ENCODE measurements around the gene RYR3. TPM values are rescaled to one million over a fixed set of nuclear protein-coding genes. Genes with fewer than 3 reads are reported as not detected.

The RYR3 gene
- total RNA-seq, 1 donor from 2014 or later, result 0.61 TPM

DNA sequence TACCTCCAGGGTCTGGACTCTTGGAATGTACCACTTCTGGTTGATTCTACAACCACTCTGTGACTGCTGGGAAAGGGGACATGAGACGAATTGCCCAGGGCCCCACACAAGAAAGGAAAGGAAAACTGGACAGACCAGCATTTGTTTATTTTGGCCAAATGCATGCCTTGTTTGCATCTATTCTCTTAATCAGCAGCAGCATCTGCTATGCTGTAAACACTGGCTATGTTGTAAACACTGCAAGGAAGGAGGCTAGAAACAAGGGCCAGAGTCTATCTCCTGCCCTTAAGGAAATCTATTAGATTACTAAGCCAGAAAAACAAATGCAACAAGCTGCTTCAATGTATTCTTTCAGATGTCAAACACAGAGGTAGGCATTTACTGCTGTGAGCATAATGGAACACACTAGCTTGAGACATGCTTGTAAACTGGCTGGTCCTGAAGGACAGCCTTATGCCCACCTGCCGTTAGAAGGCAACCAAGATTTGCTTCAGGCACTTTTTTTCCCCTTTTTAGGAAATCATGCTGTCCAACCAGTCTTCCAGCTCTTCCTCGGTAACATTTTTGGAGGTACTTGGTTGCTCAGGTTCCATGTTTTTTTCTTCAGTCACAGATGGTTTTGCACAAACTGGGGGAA is 555.5 kb downstream of the RYR3 start:
- Histone ChIP-seq H3K27ac (no peak overlapping the region), H3K36me3 (peaks cover 13% of the 10 kb centered on the region), H3K27me3 (no peaks in the 10 kb centered on the region), H3K4me1 (no peaks in the 10 kb centered on the region), H3K9me3 (no peaks in the 10 kb centered on the region), H3K4me3 (no peak overlapping the region)
- DNase-seq, result no peak
- TF ChIP-seq, protein P1, sequence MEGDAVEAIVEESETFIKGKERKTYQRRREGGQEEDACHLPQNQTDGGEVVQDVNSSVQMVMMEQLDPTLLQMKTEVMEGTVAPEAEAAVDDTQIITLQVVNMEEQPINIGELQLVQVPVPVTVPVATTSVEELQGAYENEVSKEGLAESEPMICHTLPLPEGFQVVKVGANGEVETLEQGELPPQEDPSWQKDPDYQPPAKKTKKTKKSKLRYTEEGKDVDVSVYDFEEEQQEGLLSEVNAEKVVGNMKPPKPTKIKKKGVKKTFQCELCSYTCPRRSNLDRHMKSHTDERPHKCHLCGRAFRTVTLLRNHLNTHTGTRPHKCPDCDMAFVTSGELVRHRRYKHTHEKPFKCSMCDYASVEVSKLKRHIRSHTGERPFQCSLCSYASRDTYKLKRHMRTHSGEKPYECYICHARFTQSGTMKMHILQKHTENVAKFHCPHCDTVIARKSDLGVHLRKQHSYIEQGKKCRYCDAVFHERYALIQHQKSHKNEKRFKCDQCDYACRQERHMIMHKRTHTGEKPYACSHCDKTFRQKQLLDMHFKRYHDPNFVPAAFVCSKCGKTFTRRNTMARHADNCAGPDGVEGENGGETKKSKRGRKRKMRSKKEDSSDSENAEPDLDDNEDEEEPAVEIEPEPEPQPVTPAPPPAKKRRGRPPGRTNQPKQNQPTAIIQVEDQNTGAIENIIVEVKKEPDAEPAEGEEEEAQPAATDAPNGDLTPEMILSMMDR (IDR thresholded peaks at IDR 0.05), result no peak
- intact Hi-C loops (cut with DNase I), result no loop called here
- ATAC-seq, result no peak

DNA sequence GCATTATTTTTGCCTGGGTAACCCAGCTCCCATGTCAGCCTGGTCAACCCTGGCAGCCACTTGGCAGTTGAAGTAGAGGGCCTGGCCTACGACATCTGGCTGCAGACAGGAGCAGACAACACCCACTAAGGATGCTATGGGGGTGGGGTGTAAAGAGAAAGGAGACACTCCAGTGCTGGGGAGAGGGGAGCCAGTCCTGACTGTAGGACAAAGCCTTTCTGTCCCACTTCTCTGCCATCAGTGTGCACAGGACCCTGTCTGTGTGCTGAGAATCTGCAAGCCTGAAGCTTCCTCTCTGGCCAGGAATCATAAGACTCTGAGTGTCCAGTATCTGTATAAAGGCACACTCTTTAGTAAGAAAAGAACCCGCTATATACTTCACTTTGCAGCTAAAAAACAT is 561.2 kb downstream of the RYR3 start:
- no peak overlapping the region for H3K27ac ChIP-seq
- no peaks in the 10 kb centered on the region for H3K36me3 ChIP-seq
- ATAC-seq (no peak), DNase-seq (no peak)
- H3K9me3 ChIP-seq, result no peaks in the 10 kb centered on the region
- H3K4me3 ChIP-seq, result no peak overlapping the region
- intact Hi-C loops (cut with DNase I), result no loop called here
- peaks cover 4% of the 10 kb centered on the region for H3K4me1 ChIP-seq
- H3K27me3 ChIP-seq, result no peaks in the 10 kb centered on the region
- TF ChIP-seq, protein P1 (IDR thresholded peaks at IDR 0.05), result no peak

DNA sequence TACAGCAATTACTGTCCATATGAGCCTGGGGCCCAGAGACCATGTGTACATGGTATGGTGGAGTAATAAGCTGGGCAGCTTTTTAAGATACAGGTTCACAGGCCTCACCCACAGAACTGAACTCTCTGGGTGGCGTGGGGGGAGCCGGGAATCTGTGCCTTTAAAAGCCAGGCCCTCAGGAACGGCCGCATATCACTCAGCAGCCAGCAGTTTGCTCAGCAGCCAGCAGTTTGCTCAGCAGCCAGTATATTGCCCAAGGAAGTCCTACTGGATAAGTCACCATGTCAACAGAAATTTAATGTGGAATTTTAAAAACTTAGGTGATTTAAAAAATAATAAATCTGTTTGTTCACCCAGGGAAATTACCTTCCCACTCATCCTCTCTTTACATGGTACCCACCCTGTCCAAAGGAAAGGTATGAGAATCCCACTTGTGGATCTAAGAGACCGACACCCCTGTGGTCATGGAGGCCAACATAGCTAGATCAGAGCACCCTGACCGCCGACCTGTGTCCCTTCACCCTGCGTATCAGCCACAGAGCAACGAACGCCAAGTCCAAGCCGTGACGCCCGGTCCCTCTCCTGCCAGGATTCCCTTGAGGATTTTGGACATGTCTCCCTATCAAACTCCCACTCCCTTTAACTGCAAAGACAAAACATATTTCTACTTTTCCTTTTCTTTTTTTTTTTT is 561.8 kb downstream of the RYR3 start:
- Histone ChIP-seq H3K27ac (no peak overlapping the region), H3K4me1 (peaks cover 4% of the 10 kb centered on the region), H3K27me3 (no peaks in the 10 kb centered on the region), H3K36me3 (no peaks in the 10 kb centered on the region), H3K9me3 (no peaks in the 10 kb centered on the region), H3K4me3 (no peak overlapping the region)
- TF ChIP-seq, protein P1 (IDR thresholded peaks at IDR 0.05), result no peak
- DNase-seq, result no peak
- intact Hi-C loops (cut with DNase I), result no loop called here
- ATAC-seq, result no peak

DNA sequence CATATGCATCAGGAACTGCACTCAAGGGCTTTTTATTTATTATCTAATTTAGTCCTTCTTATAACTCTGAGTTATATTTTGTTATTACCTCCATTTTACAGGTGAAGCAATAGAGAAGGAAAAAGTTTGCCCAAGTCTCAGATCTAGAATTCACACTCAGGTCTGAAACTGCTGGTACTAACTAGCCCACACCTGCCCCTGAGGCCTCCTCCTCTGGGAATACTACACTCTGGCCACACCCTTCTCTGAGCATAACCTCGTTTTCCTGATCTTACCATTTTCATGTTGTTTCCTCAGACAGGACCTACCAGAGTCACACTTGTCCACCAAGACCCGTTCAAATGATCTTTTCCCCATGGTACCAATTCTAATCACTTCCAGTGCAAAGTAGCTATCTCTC is 563.4 kb downstream of the RYR3 start:
- H3K4me3 ChIP-seq, result no peak overlapping the region
- no peak overlapping the region for H3K27ac ChIP-seq
- DNase-seq (no peak), ATAC-seq (no peak)
- no peaks in the 10 kb centered on the region for H3K27me3 ChIP-seq
- H3K9me3 ChIP-seq, result no peaks in the 10 kb centered on the region
- H3K36me3 ChIP-seq, result no peaks in the 10 kb centered on the region
- intact Hi-C loops (cut with DNase I), result no loop called here
- TF ChIP-seq, protein P1 (IDR thresholded peaks at IDR 0.05), result no peak
- peaks cover 4% of the 10 kb centered on the region for H3K4me1 ChIP-seq

DNA sequence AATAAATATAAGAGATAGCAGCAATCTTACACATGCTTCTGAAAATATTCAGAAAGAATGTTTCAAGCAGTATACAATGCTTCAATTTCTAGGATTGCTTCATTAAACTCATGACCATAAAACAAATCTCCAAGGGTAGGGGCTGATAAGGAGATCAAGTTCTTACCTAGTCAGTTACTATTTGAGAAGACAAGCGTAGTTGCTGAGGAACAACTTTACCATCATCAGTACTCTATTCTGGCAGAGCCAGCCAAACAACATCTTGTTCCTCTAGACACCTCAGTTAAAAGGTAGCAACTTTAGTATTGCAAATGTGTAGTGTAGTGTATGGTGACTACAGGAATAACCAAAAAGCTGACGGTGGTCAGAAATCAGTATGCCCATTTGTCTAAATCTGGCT is 572.2 kb downstream of the RYR3 start:
- TF ChIP-seq, protein P1 (IDR thresholded peaks at IDR 0.05), result no peak
- Histone ChIP-seq H3K36me3 (no peaks in the 10 kb centered on the region), H3K4me3 (no peak overlapping the region), H3K27ac (no peak overlapping the region), H3K4me1 (no peaks in the 10 kb centered on the region), H3K27me3 (no peaks in the 10 kb centered on the region), H3K9me3 (no peaks in the 10 kb centered on the region)
- ATAC-seq, result no peak
- DNase-seq, result no peak
- intact Hi-C loops (cut with DNase I), result no loop called here

Measured in upper lobe of right lung (tissue), 1 donor.